PC-3 (cell line): ENCODE data around the gene MDH2.
"Not testable (repeated sequence)": the region's sequence is repeated elsewhere in the genome, so short reads cannot be mapped to it uniquely, and the experiment has no call there.

Experiments used
- EZH2 ChIP-seq: fragments of 300-600 bp; sonication (generic); IDR thresholded peaks from one replicate; pipeline ENCODE4 v1.6.1; 2017; ENCODE audit warnings: antibody characterized with exemption, mild to moderate bottlenecking, low read length; ENCODE audit not compliant: unreplicated experiment
- EZH2phosphoT487 ChIP-seq: fragments of 300-600 bp; sonication (generic); IDR thresholded peaks from 2 replicates; pipeline ENCODE4 v1.6.1; 2018; ENCODE audit warnings: mild to moderate bottlenecking, antibody characterized with exemption, low read length, borderline replicate concordance
- TF ChIP-seq, protein P1 (sequence below): fragments of 300-600 bp; sonication (generic); conservative IDR thresholded peaks from 2 replicates; pipeline ENCODE4 v1.5.1; 2017; ENCODE audit warnings: antibody characterized with exemption, low read depth, mild to moderate bottlenecking, low read length

DNA sequence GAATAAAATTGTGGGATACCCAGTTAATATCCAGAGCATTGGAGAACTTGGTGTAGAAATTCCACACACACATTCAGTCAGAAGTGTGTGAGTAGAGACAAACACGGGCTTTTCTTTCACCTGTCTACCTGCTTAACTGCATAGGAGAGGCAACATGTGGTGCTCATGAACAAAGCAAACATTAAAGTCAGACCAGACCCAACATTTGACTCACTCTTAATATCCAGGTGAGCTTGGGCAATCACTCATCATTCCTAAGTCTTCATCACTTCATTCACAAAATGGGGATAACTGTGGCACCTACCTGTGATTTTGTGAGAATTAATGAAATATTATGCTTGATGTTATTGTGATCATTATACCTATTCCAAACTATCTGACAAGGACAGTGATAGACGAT lies 36.2 kb downstream of the MDH2 start:
- TF ChIP-seq, protein P1, sequence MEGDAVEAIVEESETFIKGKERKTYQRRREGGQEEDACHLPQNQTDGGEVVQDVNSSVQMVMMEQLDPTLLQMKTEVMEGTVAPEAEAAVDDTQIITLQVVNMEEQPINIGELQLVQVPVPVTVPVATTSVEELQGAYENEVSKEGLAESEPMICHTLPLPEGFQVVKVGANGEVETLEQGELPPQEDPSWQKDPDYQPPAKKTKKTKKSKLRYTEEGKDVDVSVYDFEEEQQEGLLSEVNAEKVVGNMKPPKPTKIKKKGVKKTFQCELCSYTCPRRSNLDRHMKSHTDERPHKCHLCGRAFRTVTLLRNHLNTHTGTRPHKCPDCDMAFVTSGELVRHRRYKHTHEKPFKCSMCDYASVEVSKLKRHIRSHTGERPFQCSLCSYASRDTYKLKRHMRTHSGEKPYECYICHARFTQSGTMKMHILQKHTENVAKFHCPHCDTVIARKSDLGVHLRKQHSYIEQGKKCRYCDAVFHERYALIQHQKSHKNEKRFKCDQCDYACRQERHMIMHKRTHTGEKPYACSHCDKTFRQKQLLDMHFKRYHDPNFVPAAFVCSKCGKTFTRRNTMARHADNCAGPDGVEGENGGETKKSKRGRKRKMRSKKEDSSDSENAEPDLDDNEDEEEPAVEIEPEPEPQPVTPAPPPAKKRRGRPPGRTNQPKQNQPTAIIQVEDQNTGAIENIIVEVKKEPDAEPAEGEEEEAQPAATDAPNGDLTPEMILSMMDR: not testable (repeated sequence)
- TF ChIP-seq EZH2, EZH2phosphoT487: not testable (repeated sequence)
